NB4 (cell line): ENCODE data around the gene DAZL.

Experiments used
- CTCF ChIP-seq: IDR thresholded peaks from one replicate; pipeline ENCODE4 v1.5.1; 2012; ENCODE audit warnings: low read depth, low read length
- POLR2A ChIP-seq: IDR thresholded peaks from 2 replicates; pipeline ENCODE4 v1.6.1; 2011; ENCODE audit warnings: mild to moderate bottlenecking; ENCODE audit not compliant: insufficient read length; ENCODE audit errors: extremely low read depth

GRCh38 chr3:16536996-16537395, 68.2 kb downstream of the DAZL start:
- TF ChIP-seq CTCF (no peak), POLR2A (no peak)
